SKM-1 (cell line): ENCODE data around the gene APOL5.
"Not testable (repeated sequence)": the region's sequence is repeated elsewhere in the genome, so short reads cannot be mapped to it uniquely, and the experiment has no call there.

Source experiments
- DNase-seq: peaks from one replicate; lab custom pipeline; 2025; ENCODE audit not compliant: unreplicated experiment; lab: John Stamatoyannopoulos, UW

APOL5 gene, protein sequence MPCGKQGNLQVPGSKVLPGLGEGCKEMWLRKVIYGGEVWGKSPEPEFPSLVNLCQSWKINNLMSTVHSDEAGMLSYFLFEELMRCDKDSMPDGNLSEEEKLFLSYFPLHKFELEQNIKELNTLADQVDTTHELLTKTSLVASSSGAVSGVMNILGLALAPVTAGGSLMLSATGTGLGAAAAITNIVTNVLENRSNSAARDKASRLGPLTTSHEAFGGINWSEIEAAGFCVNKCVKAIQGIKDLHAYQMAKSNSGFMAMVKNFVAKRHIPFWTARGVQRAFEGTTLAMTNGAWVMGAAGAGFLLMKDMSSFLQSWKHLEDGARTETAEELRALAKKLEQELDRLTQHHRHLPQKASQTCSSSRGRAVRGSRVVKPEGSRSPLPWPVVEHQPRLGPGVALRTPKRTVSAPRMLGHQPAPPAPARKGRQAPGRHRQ

DNA sequence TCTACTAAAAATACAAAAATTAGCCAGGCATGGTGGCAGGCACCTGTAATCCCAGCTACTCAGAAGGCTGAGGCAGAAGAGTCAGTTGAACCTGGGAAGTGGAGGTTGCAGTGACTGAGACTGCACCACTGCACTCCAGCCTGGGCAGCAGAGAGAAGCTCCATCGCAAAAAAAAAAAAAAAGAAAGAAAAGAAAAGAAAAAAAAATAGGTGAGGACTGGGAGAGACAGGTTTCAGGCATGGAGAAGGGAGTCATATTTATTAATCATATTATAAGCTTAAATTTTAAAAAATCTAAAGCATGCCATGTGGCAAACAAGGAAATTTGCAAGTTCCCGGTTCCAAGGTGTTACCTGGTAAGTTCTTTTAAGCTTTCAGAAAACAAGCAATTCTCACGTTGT lies at the start of gene APOL5:
APOL5 (plus strand) TSS at position 301 of the 400 bp plus-strand sequence; CDS start at position 301, 0 bp downstream.
- DNase-seq = no peak

- DNase-seq = no peak
Observed at GRCh38 chr22:35674335-35674734, 43.3 kb upstream of the APOL5 start.

GRCh38 chr22:35676065-35676464 lies 41.6 kb upstream of the APOL5 start:
- DNase-seq = not testable (repeated sequence)

DNA sequence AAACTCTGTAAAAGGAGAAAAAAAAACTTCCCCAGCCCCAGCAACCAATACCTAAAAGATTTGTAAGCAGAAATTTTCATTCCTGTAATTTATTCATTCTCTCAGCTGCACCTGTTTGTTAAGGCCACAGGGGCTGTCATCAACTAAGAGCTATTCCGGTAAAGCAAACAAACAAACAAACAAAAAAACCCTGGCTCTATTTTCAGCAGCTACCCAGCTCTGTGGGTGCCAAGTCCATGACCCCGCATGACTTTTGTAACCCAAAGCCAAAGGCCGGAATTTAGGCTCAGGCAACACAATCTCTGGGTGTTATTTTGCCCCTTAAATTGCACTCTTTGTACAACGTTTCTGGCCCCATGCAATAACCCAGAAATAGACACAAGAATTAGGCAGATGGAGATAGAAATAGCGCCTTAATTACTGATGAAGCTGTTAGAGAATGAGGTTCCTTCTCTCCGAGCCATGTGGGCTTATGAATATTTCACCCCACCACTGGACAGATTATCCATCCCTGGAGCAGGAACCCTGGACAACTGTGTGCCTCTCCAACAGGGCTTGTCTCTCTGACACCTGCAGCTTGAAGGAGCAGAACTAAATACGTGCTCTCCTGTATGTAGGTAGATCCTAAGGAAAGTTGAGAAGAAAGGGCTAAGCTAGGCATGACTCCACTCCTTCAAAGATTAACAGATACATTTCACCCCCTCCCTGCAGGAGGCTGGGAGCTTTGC lies 40.0 kb upstream of the APOL5 start:
- DNase-seq = no peak

GRCh38 chr22:35678836-35679235 lies 38.8 kb upstream of the APOL5 start:
- DNase-seq = no peak

- DNase-seq = not testable (repeated sequence)
Observed at GRCh38 chr22:35679492-35679891, 38.2 kb upstream of the APOL5 start.

DNA sequence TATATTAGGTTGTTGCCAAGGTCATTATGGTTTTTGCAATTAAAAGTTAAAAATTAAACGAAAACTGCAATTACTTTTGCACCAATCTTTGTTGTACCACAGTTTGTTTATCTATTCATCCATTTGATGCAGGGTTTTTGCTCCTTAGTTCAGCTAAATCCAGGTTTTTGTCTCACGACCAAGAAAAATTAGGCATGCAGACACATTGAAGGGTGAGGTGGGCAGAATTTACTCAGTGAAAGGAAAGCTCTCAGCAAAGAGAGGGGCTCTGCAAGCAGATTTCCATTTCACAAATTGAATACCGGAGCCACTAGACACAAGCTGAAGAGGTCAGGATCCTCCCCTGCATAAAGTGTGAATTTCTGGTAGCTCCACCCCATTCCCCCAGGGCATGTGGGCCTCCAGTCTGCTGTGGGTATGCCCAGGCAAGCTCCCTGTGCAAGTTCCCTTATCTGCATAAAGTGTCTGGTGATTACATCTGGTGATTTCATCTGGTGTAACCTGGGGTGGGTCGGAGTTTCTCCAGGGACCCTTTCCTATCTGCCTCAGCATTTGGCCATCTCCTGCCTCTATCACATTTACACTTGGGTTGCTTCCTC lies 36.1 kb upstream of the APOL5 start:
- no peak for DNase-seq

DNA sequence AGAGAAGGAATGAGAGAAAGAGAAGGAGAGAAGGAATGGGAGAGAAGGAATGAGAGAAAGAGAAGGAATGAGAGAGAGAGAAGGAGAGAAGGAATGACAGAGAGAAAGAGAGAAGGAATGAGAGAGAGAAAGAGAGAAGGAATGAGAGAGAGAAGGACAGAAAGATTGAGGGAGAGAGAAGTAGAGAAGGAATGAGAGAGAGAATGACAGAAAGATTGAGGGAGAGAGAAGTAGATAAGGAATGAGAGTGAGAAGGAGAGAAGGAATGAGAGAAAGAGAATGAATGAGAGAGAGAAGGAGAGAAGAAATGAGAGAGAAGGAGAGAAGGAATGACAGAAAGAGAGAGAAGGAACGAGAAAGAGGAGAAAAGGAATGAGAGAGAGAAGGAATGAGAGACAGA lies 34.1 kb upstream of the APOL5 start:
- DNase-seq = no peak

- DNase-seq = no peak
Observed at GRCh38 chr22:35684270-35684700, 33.4 kb upstream of the APOL5 start.

- DNase-seq = no peak
Observed at GRCh38 chr22:35684732-35685131, 32.9 kb upstream of the APOL5 start.

DNA sequence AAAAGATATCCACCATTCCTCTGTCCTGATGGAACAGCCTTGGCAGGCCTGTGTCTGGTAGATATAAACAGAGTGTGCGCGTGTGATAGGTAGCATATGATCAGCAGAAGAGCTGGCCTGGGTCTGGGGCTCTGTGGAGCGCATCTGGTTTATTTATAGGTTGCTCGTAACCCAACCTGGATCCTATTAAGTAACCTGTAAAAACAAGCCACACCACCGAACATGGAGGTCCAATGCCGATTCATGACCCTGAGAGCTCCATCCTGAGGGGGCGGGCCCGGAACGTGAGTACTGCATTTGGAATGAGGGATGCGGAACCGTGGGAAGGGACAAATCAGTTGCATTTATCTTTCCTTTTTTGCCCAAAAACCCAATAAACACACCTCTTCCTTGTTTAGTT lies 31.9 kb upstream of the APOL5 start:
- DNase-seq = no peak

DNA sequence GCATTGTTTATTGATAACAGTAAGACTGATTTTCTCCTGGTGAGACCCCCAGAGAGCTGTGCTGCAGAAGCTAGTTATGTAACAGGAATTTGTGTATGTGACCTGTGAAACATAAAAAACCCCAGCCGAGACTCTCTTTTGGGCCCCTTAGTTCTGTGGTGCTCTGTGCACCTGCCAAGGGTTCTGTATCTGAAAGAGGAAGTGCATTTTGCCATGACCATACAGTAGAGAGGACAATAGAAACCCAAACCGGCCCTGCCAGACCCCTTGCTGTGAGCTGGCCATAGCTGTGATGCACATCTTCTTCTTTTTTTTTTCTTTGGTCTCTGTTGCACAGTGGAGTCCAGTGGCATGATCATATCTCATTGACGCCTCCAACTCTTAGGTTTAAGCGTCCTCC lies 31.4 kb upstream of the APOL5 start:
- no peak for DNase-seq

DNA sequence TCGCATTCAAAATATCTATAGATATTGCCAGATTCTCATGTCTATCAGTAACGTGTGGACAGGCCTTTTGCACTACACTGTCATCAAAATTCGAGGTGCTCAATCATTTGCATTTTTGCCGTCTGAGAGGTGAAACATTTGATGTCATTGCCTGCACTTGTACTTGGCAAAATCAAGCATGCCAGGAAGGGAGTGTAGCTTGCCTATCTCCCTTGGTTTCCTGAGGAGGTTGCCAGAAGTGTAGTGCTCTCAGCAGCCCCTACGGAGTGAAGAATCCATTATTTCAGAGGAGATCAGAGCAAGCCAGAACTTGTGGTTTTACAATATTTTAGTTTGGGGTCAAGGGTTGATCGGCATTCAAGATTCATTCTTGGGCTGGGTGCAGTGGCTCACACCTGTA lies 30.2 kb upstream of the APOL5 start:
- DNase-seq = no peak

DNA sequence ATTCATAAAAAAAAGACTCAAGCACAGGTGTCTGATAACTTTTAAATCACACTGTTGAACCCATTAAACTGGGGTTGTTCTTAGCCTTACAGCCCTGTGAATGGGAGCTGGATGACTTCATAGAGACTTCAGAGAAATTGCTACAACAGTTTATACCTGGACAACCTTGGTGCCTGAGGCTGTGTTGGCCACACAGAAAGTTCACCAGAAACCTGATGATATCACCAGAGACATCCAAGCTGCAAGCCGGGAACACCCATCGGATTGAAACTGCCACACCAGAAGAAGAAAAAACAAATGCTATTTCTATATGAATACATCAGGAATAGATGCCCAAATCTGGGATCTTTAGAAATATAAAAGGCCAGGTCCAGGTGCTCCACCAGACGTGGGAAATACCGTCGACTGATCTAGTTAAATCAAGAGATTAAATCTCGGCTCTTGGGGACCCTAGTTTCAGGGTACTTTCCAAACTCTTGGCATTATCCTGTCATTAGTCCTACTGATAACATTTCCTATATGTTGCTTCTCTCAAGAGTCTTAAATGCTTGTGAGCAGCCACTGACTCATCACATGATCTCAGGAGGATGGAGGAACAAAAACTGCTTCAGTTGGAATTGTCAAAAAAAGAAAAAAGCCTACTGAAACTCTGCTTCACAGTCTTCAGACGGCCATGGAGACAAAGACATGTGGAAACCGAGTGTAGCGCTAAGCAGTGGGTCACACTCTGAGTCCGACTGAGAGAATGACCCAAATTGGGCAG lies 28.6 kb upstream of the APOL5 start:
- no peak for DNase-seq

- DNase-seq = no peak
Observed at GRCh38 chr22:35690001-35690400, 27.7 kb upstream of the APOL5 start.

- DNase-seq = no peak
Observed at GRCh38 chr22:35695202-35695601, 22.5 kb upstream of the APOL5 start.

- no peak for DNase-seq
Observed at GRCh38 chr22:35697142-35697541, 20.5 kb upstream of the APOL5 start.

GRCh38 chr22:35699852-35700251 lies 17.8 kb upstream of the APOL5 start:
- DNase-seq = not testable (repeated sequence)

DNA sequence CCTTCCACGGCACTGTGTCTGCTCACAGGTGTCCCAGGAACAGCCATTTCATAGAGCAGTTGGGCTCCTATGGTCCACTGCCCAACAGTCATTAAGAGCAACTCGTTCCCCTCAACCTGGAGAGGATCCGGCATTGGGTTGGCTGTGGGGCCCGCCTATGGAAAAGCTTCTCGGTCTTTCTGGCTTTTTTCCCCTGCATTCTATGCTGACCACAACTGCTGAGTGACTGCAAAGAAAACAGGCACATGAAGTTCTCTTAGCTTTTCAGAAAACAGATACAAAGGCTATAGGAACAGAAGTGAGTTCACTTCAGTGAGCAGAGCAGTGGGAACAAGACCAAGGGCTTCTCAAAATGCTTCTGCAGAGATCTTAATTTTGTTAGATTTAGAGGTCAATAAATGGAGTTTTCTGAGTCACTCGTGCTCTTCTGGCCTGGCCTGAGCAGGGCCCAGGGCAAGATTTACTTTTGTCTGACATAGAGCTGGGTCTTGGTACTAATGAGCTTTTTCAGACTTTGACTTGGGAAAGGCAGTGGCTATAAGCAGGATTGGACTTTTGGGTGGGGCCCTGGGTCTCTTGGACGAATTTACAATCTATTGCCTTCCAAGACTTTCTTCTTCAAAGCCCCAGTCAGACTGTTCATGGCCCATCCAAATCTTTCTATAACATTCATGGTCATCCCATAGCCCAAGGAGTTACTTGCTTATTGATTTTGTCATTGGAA lies 13.6 kb upstream of the APOL5 start:
- DNase-seq = no peak

- DNase-seq = no peak
Observed at GRCh38 chr22:35705141-35705540, 12.5 kb upstream of the APOL5 start.
